HEK293T (cell line): ENCODE data around the gene CDC42BPG.

ENCODE experiments used
- CTCF ChIA-PET: fragments of 350-600 bp; formaldehyde crosslinking; extraction: SDS; loops from one replicate; lab custom pipeline; 2021; ENCODE audit warnings: antibody characterized with exemption, inconsistent platforms; lab: Yijun Ruan, JAX
- POLR2A ChIA-PET: fragments of 350-600 bp; formaldehyde crosslinking; extraction: SDS; loops from one replicate; lab custom pipeline; 2020; ENCODE audit warnings: antibody characterized with exemption, inconsistent platforms; lab: Yijun Ruan, JAX
- DNase-seq: peaks from one replicate; pipeline ENCODE4 v3.0.0; 2012; ENCODE audit warnings: mixed read lengths; ENCODE audit errors: extremely low spot score
- ARNT ChIP-seq: fragments of 450-650 bp; IDR thresholded peaks from 2 replicates; pipeline ENCODE4 v1.6.1; 2017; ENCODE audit warnings: mild to moderate bottlenecking
- BHLHE40 ChIP-seq: fragments of 450-650 bp; IDR thresholded peaks from 2 replicates; pipeline ENCODE4 v1.6.1; 2016; ENCODE audit warnings: mild to moderate bottlenecking, moderate library complexity, borderline replicate concordance
- CTBP1 ChIP-seq: fragments of 450-650 bp; IDR thresholded peaks from 2 replicates; pipeline ENCODE4 v1.6.1; 2016; ENCODE audit warnings: borderline replicate concordance
- ELF4 ChIP-seq: fragments of 450-650 bp; IDR thresholded peaks from 2 replicates; pipeline ENCODE4 v1.6.1; 2017; ENCODE audit warnings: antibody characterized with exemption
- FOXA1 ChIP-seq: fragments of 450-650 bp; IDR thresholded peaks from 2 replicates; pipeline ENCODE4 v1.6.1; 2016; ENCODE audit warnings: mild to moderate bottlenecking
- FOXK2 ChIP-seq: fragments of 450-650 bp; IDR thresholded peaks from 2 replicates; pipeline ENCODE4 v1.6.1; 2016; ENCODE audit warnings: mild to moderate bottlenecking
- FOXM1 ChIP-seq: fragments of 450-650 bp; IDR thresholded peaks from 2 replicates; pipeline ENCODE4 v1.6.1; 2017; ENCODE audit warnings: mild to moderate bottlenecking, borderline replicate concordance
- HDGF ChIP-seq: fragments of 450-650 bp; IDR thresholded peaks from 2 replicates; pipeline ENCODE4 v1.6.1; 2017; ENCODE audit warnings: antibody characterized with exemption, borderline replicate concordance
- L3MBTL2 ChIP-seq: fragments of 450-650 bp; conservative IDR thresholded peaks from 2 replicates; pipeline ENCODE4 v1.6.1; 2016; ENCODE audit warnings: mild to moderate bottlenecking
- LEF1 ChIP-seq: fragments of 450-650 bp; IDR thresholded peaks from 2 replicates; pipeline ENCODE4 v1.6.1; 2017; ENCODE audit warnings: mild to moderate bottlenecking, borderline replicate concordance
- NFRKB ChIP-seq: fragments of 450-650 bp; IDR thresholded peaks from 2 replicates; pipeline ENCODE4 v1.6.1; 2016; ENCODE audit warnings: mild to moderate bottlenecking, moderate library complexity
- PKNOX1 ChIP-seq: fragments of 450-650 bp; IDR thresholded peaks from 2 replicates; pipeline ENCODE4 v1.6.1; 2016
- SP1 ChIP-seq: fragments of 450-650 bp; IDR thresholded peaks from 2 replicates; pipeline ENCODE4 v1.6.1; 2017
- SUZ12 ChIP-seq: fragments of 450-650 bp; IDR thresholded peaks from 2 replicates; pipeline ENCODE4 v1.6.1; 2016; ENCODE audit warnings: mild to moderate bottlenecking
- TARDBP ChIP-seq: fragments of 450-650 bp; IDR thresholded peaks from 2 replicates; pipeline ENCODE4 v1.6.1; 2016
- ZNF384 ChIP-seq: fragments of 450-650 bp; IDR thresholded peaks from 2 replicates; pipeline ENCODE4 v1.6.1; 2016

The CDC42BPG gene

GRCh38 chr11:64881476-64881875, 37.0 kb upstream of the CDC42BPG start:
- no peak for DNase-seq
- ChIA-PET POLR2A (no interaction called here), CTCF (interaction anchor here (0.6 to 1.2 kb wide), 2 partner anchors 9 to 60 kb away, joined by 3 read pairs; no protein-coding TSS in a partner anchor)
- TF ChIP-seq BHLHE40 (no peak), L3MBTL2 (no peak), ARNT (no peak), PKNOX1 (no peak), HDGF (no peak), ELF4 (no peak), FOXK2 (no peak), CTBP1 (no peak), ZNF384 (no peak), LEF1 (no peak), TARDBP (no peak)

GRCh38 chr11:64880240-64881001, 36.0 kb upstream of the CDC42BPG start:
- POLR2A ChIA-PET: interaction anchor here (0.6 to 0.8 kb wide), 2 partner anchors 11 to 239 kb away, joined by 3 read pairs; no protein-coding TSS in a partner anchor

GRCh38 chr11:64879244-64879900, 34.9 kb upstream of the CDC42BPG start:
- POLR2A ChIA-PET: interaction anchor here (5.0 kb wide), 1 partner anchor 15 kb away, joined by 26 read pairs; no protein-coding TSS in a partner anchor
- CTCF ChIA-PET: interaction anchor here (0.6 to 2.5 kb wide), 3 partner anchors 9 to 231 kb away, joined by 4 to 7 read pairs (median 4); no protein-coding TSS in a partner anchor
- TF ChIP-seq NFRKB: no peak
- TF ChIP-seq SP1: no peak
- no peak for TF ChIP-seq FOXM1
- TF ChIP-seq CTBP1: no peak
- TF ChIP-seq ARNT: no peak
- TF ChIP-seq LEF1: no peak
- TF ChIP-seq SUZ12: no peak
- no peak for TF ChIP-seq BHLHE40
- no peak for TF ChIP-seq L3MBTL2
- no peak for TF ChIP-seq FOXA1
- no peak for TF ChIP-seq ELF4
- no peak for TF ChIP-seq FOXK2
- TF ChIP-seq HDGF: no peak
- no peak for TF ChIP-seq PKNOX1
- TF ChIP-seq ZNF384: no peak
- TF ChIP-seq TARDBP: no peak
- no peak for DNase-seq

More at GRCh38 chr11:64880240-64881001, 36.0 kb upstream of the CDC42BPG start:
- CTCF ChIA-PET: interaction anchor here (0.6 kb wide), 1 partner anchor 11 kb away, joined by 3 read pairs; no protein-coding TSS in a partner anchor
- TF ChIP-seq LEF1: no peak
- no peak for TF ChIP-seq ELF4
- TF ChIP-seq FOXK2: no peak
- no peak for TF ChIP-seq ARNT
- TF ChIP-seq CTBP1: no peak
- TF ChIP-seq SP1: no peak
- TF ChIP-seq L3MBTL2: no peak
- no peak for TF ChIP-seq PKNOX1
- TF ChIP-seq NFRKB: no peak
- no peak for TF ChIP-seq BHLHE40
- TF ChIP-seq FOXM1: no peak
- TF ChIP-seq TARDBP: no peak
- no peak for TF ChIP-seq ZNF384
- no peak for TF ChIP-seq FOXA1
- TF ChIP-seq SUZ12: no peak
- TF ChIP-seq HDGF: no peak
- no peak for DNase-seq

GRCh38 chr11:64878494-64879243, 34.2 kb upstream of the CDC42BPG start, which contains the start of gene EHD1:
Gene EHD1, minus strand, starts transcription at chr11:64878621. Its CDS starts 157 bp downstream, at chr11:64878464.
- DNase-seq: peak; percentile 100
- POLR2A ChIA-PET: interaction anchor here (2.3 to 5.0 kb wide), 2 partner anchors 10 to 14 kb away, joined by 14 to 26 read pairs; no protein-coding TSS in a partner anchor
- TF ChIP-seq ARNT (no peak), L3MBTL2 (peak; percentile 80)
- CTCF ChIA-PET: interaction anchor here (0.6 to 2.5 kb wide), 6 partner anchors 9 to 232 kb away, joined by 3 to 13 read pairs (median 4); no protein-coding TSS in a partner anchor

- ChIA-PET CTCF (interaction anchor here (0.7 to 2.5 kb wide), 5 partner anchors 9 to 67 kb away, joined by 3 to 13 read pairs (median 4); no protein-coding TSS in a partner anchor), POLR2A (interaction anchor here (2.3 to 5.0 kb wide), 2 partner anchors 9 to 13 kb away, joined by 14 to 26 read pairs; no protein-coding TSS in a partner anchor)
- TF ChIP-seq L3MBTL2: peak; percentile 57
- no peak for TF ChIP-seq SUZ12
- TF ChIP-seq ARNT: no peak
- TF ChIP-seq PKNOX1: no peak
- no peak for DNase-seq
These were observed 33.7 kb upstream of the CDC42BPG start for GRCh38 chr11:64878223-64878493.
